Endothelial cell of umbilical vein (primary cell): ENCODE results near the gene ITIH4. TPM values are rescaled to one million over a fixed set of nuclear protein-coding genes. Genes with fewer than 3 reads are reported as not detected.

Source experiments
- BruUV-seq: library from RNA; stranded (reverse); fragments of 400-500 nt; replicated peaks from 2 replicates; lab custom pipeline; 2021; lab: Mats Ljungman, UMichigan
- CTCF ChIA-PET: fragments of 300-600, 350-600 bp; sonication (Branson Sonifier 250); formaldehyde crosslinking; loops from one replicate; lab custom pipeline; 2021; ENCODE audit warnings: antibody characterized with exemption, inconsistent platforms; lab: Charles Lee
- POLR2A ChIA-PET: fragments of 300-600, 350-600 bp; sonication (Branson Sonifier 250); formaldehyde crosslinking; loops from one replicate; lab custom pipeline; 2021; ENCODE audit warnings: antibody characterized with exemption, inconsistent platforms; lab: Charles Lee
- DNase-seq: peaks from one replicate; pipeline ENCODE4 v3.0.0-alpha.2; 2011; ENCODE audit warnings: low read depth, low spot score
- FAIRE-seq: peaks from 2 replicates; lab custom pipeline; 2011; peaks lifted over from hg19 to GRCh38; lab: Jason Lieb, UNC
- H2AFZ ChIP-seq: 2 replicates; pipeline ENCODE4 v1.6.0; 2012; ENCODE audit warnings: low read depth, low read length, control low read depth, inconsistent platforms
- H3K27ac ChIP-seq: 2 replicates; pipeline ENCODE4 v1.5.1; 2011; ENCODE audit warnings: low read depth, mild to moderate bottlenecking, control low read depth, low read length, moderate library complexity; ENCODE audit not compliant: insufficient read depth
- H3K27me3 ChIP-seq, 2 experiments: 2 replicates each; pipeline versions ENCODE4 v1.6.0 to v1.6.1; 2011; ENCODE audit warnings: low read length in 2 of 2, mixed read lengths in 1 of 2; ENCODE audit not compliant: control insufficient read depth in 2 of 2, insufficient read depth in 2 of 2
- H3K36me3 ChIP-seq, 2 experiments: 2 replicates in 1 of 2; 3 replicates in 1 of 2; pipeline ENCODE4 v1.5.1; 2011; ENCODE audit warnings: low read length in 2 of 2, mild to moderate bottlenecking in 1 of 2, moderate library complexity in 1 of 2; ENCODE audit not compliant: control insufficient read depth in 2 of 2, insufficient read depth in 2 of 2; ENCODE audit errors: extremely low read depth in 1 of 2
- H3K4me1 ChIP-seq: 3 replicates; pipeline ENCODE4 v1.5.1; 2011; ENCODE audit warnings: mild to moderate bottlenecking, low read length; ENCODE audit not compliant: control insufficient read depth, insufficient read depth; ENCODE audit errors: extremely low read depth
- H3K4me2 ChIP-seq: 2 replicates; pipeline ENCODE4 v1.6.1; 2011; ENCODE audit warnings: low read length, control low read depth, mixed read lengths; ENCODE audit not compliant: insufficient read depth
- H3K4me3 ChIP-seq, 3 experiments: fragments of 200-600 bp in 1 of 3; sonication (generic), shearing (Covaris generic) in 1 of 3; replicated peaks in 1 of 3; 2 replicates each; pipeline ENCODE4 v1.5.1; 2011 to 2016; ENCODE audit warnings: control low read depth in 3 of 3, low read length in 3 of 3, mild to moderate bottlenecking in 2 of 3, inconsistent platforms in 1 of 3, low read depth in 1 of 3, moderate library complexity in 1 of 3; ENCODE audit not compliant: insufficient read depth in 1 of 3
- H3K79me2 ChIP-seq: 2 replicates; pipeline ENCODE4 v1.6.0; 2012; ENCODE audit warnings: low read length, inconsistent platforms; ENCODE audit not compliant: control insufficient read depth, insufficient read depth
- H3K9ac ChIP-seq: replicated peaks from 2 replicates; pipeline ENCODE3; 2011; ENCODE audit warnings: low read length, control low read depth; ENCODE audit not compliant: insufficient read depth; ENCODE audit errors: extremely low read depth
- H3K9me1 ChIP-seq: replicated peaks from 3 replicates; pipeline ENCODE4 v1.6.0; 2011; ENCODE audit warnings: mild to moderate bottlenecking, low read length; ENCODE audit not compliant: control insufficient read depth, insufficient read depth; ENCODE audit errors: extremely low read depth
- H3K9me3 ChIP-seq: replicated peaks from 2 replicates; pipeline ENCODE4 v1.5.1; 2012; ENCODE audit warnings: low read length, inconsistent platforms; ENCODE audit not compliant: control insufficient read depth, insufficient read depth
- H4K20me1 ChIP-seq: replicated peaks from 2 replicates; pipeline ENCODE3; 2011; ENCODE audit warnings: mild to moderate bottlenecking, low read length; ENCODE audit not compliant: control insufficient read depth, insufficient read depth; ENCODE audit errors: extremely low read depth
- CTCF ChIP-seq, 2 donors: IDR thresholded peaks; 1 replicate in 1 of 2; 2 replicates in 1 of 2; pipeline ENCODE4 v1.5.1; 2011; ENCODE audit warnings: low read length in 2 of 2, mild to moderate bottlenecking in 2 of 2, moderate library complexity in 2 of 2, control low read depth in 1 of 2, inconsistent platforms in 1 of 2, low read depth in 1 of 2; ENCODE audit not compliant: insufficient read depth in 1 of 2; ENCODE audit errors: extremely low read depth in 1 of 2
- EZH2 ChIP-seq: IDR thresholded peaks from 2 replicates; pipeline ENCODE4 v1.6.1; 2012; ENCODE audit warnings: borderline replicate concordance, low read depth, mild to moderate bottlenecking, moderate library complexity, low read length, inconsistent platforms; ENCODE audit not compliant: severe bottlenecking
- FOS ChIP-seq: IDR thresholded peaks from 2 replicates; pipeline ENCODE4 v1.6.1; 2011; ENCODE audit warnings: mild to moderate bottlenecking, low read length, moderate library complexity, borderline replicate concordance; ENCODE audit not compliant: insufficient read depth
- GATA2 ChIP-seq: IDR thresholded peaks from 2 replicates; pipeline ENCODE4 v1.7.0; 2011; ENCODE audit warnings: low read depth, mild to moderate bottlenecking, moderate library complexity, mixed read lengths, low read length; ENCODE audit not compliant: insufficient read length, insufficient read depth
- JUN ChIP-seq: IDR thresholded peaks from 2 replicates; pipeline ENCODE4 v1.6.1; 2011; ENCODE audit warnings: borderline replicate concordance, low read depth; ENCODE audit not compliant: insufficient read length, insufficient read depth
- MAX ChIP-seq: IDR thresholded peaks from 2 replicates; pipeline ENCODE4 v1.6.1; 2011; ENCODE audit not compliant: insufficient read depth, insufficient read length
- MYC ChIP-seq: IDR thresholded peaks from one replicate; pipeline ENCODE4 v1.6.1; 2011; ENCODE audit warnings: mild to moderate bottlenecking, low read depth, low read length
- POLR2A ChIP-seq: IDR thresholded peaks from 2 replicates; pipeline ENCODE4 v1.6.1; 2012; ENCODE audit warnings: low read depth, mild to moderate bottlenecking, control low read depth, low read length
- POLR2AphosphoS5 ChIP-seq: IDR thresholded peaks from 2 replicates; pipeline ENCODE4 v1.6.1; 2012; ENCODE audit warnings: low read depth, mild to moderate bottlenecking, control low read depth, low read length, moderate library complexity; ENCODE audit not compliant: insufficient read depth
- dilution Hi-C: fragments of 300-500 bp; cut with MboI; formaldehyde crosslinking; loops from one replicate; pipeline ENCODE4 v1.15.0; 2019; ENCODE audit warnings: low sequenced_read_pairs; ENCODE audit not compliant: extremely low pct_ligation_motif_present
- intact Hi-C: fragments of 100-400 bp; cut with micrococcal nuclease; formaldehyde crosslinking; loops from one replicate; pipeline ENCODE4 v1.10.0; 2022
- polyA plus RNA-seq, 4 experiments: library from polyadenylated mRNA; depleted of rRNA in 3 of 4; stranded (reverse) in 3 of 4; unstranded in 1 of 4; fragments of >200 nt; gene quantifications; 2 replicates each; pipeline versions ENCODE4 v1.2.1 to v1.2.3, GENCODE V29; 2011 to 2012; ENCODE audit warnings: missing spikeins in 1 of 4
- total RNA-seq: library from RNA; stranded (reverse); gene quantifications from 2 replicates; pipeline ENCODE4 v1.2.3, GENCODE V29; 2021

Gene ITIH4
- total and polyA plus RNA-seq, 2 donors (not counting 3 experiments of a cell fraction or from before 2014, with no cell fraction given), result 0.17 to 2.4 TPM

GRCh38 chr3:52779011-52779836 lies 51.2 kb downstream of the ITIH4 start:
- Histone ChIP-seq H3K27me3 (peaks cover 0 to 13% of the 10 kb centered on the region in 2 experiments), H3K9ac (no peak overlapping the region), H2AFZ (no peak overlapping the region), H3K27ac (no peak overlapping the region), H3K9me3 (no peaks in the 10 kb centered on the region), H4K20me1 (no peaks in the 10 kb centered on the region), H3K4me3 (no peak overlapping the region), H3K4me1 (no peaks in the 10 kb centered on the region), H3K79me2 (no peaks in the 10 kb centered on the region), H3K4me2 (no peak overlapping the region), H3K36me3 (no peaks in the 10 kb centered on the region), H3K9me1 (no peaks in the 10 kb centered on the region)
- intact Hi-C loops, result no loop called here
- dilution Hi-C loops, result no loop called here
- no TSS peak for BruUV-seq
- FAIRE-seq (no peak), DNase-seq (no peak)
- POLR2A ChIA-PET, result no interaction called here
- CTCF ChIA-PET, result interaction anchor here (1.2 to 2.0 kb wide), 3 partner anchors 8 to 42 kb away, joined by 3 to 7 read pairs (median 4); partner anchors contain the start of gene NEK4
- TF ChIP-seq POLR2A (no peak), JUN (no peak), MAX (no peak), EZH2 (no peak), GATA2 (no peak), CTCF (IDR thresholded peaks at IDR 0.05; ENCODE audit: extremely low read depth in 1 of 2, insufficient read depth in 1 of 2, low read depth in 1 of 2, low read length in 2 of 2) (no peak), POLR2AphosphoS5 (no peak), FOS (no peak), MYC (no peak)
